Measurements from ENCODE around the gene ACBD6. TPM values are rescaled to one million over a fixed set of nuclear protein-coding genes. Genes with fewer than 3 reads are reported as not detected.

Gene ACBD6
- total RNA-seq, 4 donors from 2014 or later, result 33.3 to 44.0 (median 42.6) TPM

DNA sequence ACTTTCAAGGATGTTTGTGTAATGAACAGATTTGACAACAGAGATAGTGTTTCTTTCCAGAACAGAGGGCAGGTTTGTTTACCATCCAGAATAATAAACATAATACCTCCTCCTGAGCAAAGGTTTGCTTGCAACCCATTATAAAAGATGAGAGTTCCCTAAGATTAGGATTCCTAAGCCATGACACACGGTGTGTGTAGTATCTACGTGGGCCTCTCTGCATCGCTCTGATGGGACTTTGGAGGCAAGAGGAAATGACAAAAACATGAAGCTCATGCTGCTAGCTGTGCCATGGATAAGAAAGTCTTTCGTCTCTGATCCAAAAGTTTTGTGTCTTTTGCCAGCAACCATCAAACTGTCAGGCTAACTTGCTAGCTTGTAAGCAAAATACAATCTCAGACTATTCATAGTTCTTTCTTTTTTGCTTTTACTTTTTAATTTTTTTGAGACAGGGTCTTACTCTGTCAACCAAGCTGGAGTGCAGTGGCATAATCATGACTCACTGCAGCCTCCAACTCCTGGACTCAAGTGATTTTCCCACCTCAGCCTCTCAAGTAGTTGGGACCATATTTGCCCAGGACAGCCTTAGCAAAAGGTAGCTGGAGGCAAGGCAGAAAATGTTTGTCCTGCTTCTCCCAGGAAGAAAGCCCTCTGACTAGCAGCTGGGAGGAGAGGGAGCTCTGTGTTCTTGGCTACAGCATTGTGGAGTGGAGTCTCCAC, 191.2 kb downstream of the ACBD6 start:
- H3K27ac ChIP-seq (replicated peaks in 1 of 4), result no peak overlapping the region
- no peaks in the 10 kb centered on the region for H3K27me3 ChIP-seq
- WGBS, result 92% methylated on average over 4 of the region's 4 CpGs
- TF ChIP-seq, protein P1, sequence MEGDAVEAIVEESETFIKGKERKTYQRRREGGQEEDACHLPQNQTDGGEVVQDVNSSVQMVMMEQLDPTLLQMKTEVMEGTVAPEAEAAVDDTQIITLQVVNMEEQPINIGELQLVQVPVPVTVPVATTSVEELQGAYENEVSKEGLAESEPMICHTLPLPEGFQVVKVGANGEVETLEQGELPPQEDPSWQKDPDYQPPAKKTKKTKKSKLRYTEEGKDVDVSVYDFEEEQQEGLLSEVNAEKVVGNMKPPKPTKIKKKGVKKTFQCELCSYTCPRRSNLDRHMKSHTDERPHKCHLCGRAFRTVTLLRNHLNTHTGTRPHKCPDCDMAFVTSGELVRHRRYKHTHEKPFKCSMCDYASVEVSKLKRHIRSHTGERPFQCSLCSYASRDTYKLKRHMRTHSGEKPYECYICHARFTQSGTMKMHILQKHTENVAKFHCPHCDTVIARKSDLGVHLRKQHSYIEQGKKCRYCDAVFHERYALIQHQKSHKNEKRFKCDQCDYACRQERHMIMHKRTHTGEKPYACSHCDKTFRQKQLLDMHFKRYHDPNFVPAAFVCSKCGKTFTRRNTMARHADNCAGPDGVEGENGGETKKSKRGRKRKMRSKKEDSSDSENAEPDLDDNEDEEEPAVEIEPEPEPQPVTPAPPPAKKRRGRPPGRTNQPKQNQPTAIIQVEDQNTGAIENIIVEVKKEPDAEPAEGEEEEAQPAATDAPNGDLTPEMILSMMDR (IDR thresholded peaks at IDR 0.05), result no peak
- TF ChIP-seq POLR2A (IDR thresholded peaks at IDR 0.05; ENCODE audit: low read depth) (no peak), EP300 (IDR thresholded peaks at IDR 0.05) (no peak), POLR2AphosphoS5 (IDR thresholded peaks at IDR 0.05) (no peak)
- H3K4me3 ChIP-seq, result no peak overlapping the region
- no peaks in the 10 kb centered on the region for H3K9me3 ChIP-seq
- no peak for DNase-seq (ENCODE audit: extremely low spot score)
- H3K36me3 ChIP-seq, result peaks cover 0 to 8% (median 0%) of the 10 kb centered on the region in 4 donors
- H3K4me1 ChIP-seq, result no peaks in the 10 kb centered on the region
- intact Hi-C loops (cut with DNase I), result no loop called here

DNA sequence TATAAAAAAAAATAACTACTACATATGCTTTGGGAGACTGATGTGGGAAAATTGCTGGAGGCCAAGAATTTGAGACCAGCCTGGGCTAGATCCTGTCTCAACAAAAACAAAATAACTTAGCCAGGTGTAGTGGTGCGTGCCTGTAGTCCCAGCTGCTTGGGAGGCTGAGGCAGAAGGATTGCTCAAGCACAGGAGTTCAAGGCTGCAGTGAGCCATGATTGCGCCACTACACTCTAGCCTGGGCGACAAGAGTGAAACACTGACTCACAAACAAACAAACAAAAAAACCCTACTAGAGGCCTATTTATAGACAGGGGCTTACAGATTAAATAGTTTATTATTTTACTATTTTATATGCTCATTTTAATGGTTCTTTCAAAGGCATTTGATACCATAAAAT, 192.3 kb downstream of the ACBD6 start:
- 86% methylated on average over 3 of the region's 3 CpGs for WGBS
- no peak overlapping the region for H3K4me3 ChIP-seq
- no peak for DNase-seq (ENCODE audit: extremely low spot score)
- no peaks in the 10 kb centered on the region for H3K27me3 ChIP-seq
- no peaks in the 10 kb centered on the region for H3K9me3 ChIP-seq
- no peak overlapping the region for H3K27ac ChIP-seq (replicated peaks in 1 of 4)
- intact Hi-C loops (cut with DNase I), result no loop called here
- no peaks in the 10 kb centered on the region for H3K4me1 ChIP-seq
- TF ChIP-seq POLR2A (IDR thresholded peaks at IDR 0.05; ENCODE audit: low read depth), result no peak
- TF ChIP-seq, protein P1 (IDR thresholded peaks at IDR 0.05), result no peak
- no peak for TF ChIP-seq POLR2AphosphoS5 (IDR thresholded peaks at IDR 0.05)
- no peak for TF ChIP-seq EP300 (IDR thresholded peaks at IDR 0.05)
- peaks cover 0 to 8% (median 0%) of the 10 kb centered on the region in 4 donors for H3K36me3 ChIP-seq

DNA sequence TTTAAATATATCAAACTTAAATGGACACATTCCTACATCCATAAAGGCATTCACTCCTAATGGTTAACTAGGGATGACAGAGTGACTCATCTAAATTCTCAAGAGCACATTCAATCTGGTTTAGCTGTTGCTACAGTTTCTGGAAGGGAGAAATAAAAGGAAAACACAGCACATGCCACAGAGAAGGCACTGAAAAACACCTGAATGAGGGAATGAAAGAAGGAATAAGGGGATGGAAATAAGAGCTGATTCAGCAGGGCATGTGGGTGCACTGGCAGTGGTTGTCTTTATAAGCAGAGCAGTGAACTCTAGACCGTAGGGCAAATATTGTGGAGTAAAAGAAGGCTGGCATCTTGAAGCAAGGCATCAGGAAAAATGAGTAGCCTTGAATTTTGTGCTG, 193.0 kb downstream of the ACBD6 start:
- Histone ChIP-seq H3K9me3 (no peaks in the 10 kb centered on the region), H3K27me3 (no peaks in the 10 kb centered on the region), H3K36me3 (peaks cover 0 to 8% (median 0%) of the 10 kb centered on the region in 4 donors), H3K4me1 (no peaks in the 10 kb centered on the region), H3K4me3 (no peak overlapping the region), H3K27ac (replicated peaks in 1 of 4) (no peak overlapping the region)
- WGBS, result 91% methylated on average over 1 of the region's 1 CpG
- no peak for DNase-seq (ENCODE audit: extremely low spot score)
- intact Hi-C loops (cut with DNase I), result no loop called here
- no peak for TF ChIP-seq POLR2AphosphoS5 (IDR thresholded peaks at IDR 0.05)
- TF ChIP-seq EP300 (IDR thresholded peaks at IDR 0.05), result no peak
- TF ChIP-seq, protein P1 (IDR thresholded peaks at IDR 0.05), result no peak
- no peak for TF ChIP-seq POLR2A (IDR thresholded peaks at IDR 0.05; ENCODE audit: low read depth)

DNA sequence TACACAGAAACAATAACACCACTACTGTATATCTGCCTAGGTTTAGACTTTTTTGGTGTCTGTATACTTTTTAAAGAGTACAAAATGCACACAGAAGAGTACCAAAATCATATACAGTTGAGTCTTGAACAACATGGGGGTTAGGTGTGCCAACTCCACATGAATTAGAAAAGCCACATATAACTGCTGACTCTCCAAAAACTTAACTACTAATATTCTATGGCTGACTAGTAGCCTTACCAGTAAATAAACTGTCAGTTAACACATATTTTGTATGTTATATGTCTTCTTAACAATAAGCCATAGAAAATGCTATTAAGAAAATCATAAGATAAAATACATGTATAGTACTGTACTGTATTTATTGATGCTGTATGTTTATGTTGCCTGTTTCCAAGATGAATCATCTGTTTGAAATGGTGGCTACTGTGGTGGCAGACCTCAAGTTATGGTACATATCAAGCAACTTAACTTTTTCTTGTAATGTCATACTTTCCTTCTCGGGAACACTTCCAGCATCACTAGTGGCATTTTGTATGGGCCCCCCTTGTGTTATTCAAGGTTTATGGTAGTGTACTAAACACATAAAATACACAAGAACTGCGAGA, 201.1 kb downstream of the ACBD6 start:
- H3K27me3 ChIP-seq, result no peaks in the 10 kb centered on the region
- TF ChIP-seq POLR2AphosphoS5 (IDR thresholded peaks at IDR 0.05) (no peak), POLR2A (IDR thresholded peaks at IDR 0.05; ENCODE audit: low read depth) (no peak), EP300 (IDR thresholded peaks at IDR 0.05) (no peak)
- TF ChIP-seq, protein P1 (IDR thresholded peaks at IDR 0.05), result no peak
- no peak for DNase-seq (ENCODE audit: extremely low spot score)
- 88% methylated on average over 2 of the region's 2 CpGs for WGBS
- no peaks in the 10 kb centered on the region for H3K4me1 ChIP-seq
- no peaks in the 10 kb centered on the region for H3K9me3 ChIP-seq
- H3K36me3 ChIP-seq, result no peaks in the 10 kb centered on the region
- no peak overlapping the region for H3K4me3 ChIP-seq
- no peak overlapping the region for H3K27ac ChIP-seq (replicated peaks in 1 of 4)
- intact Hi-C loops (cut with DNase I), result no loop called here
